ENCODE measurements around the gene LST1. TPM values are rescaled to one million over a fixed set of nuclear protein-coding genes. Genes with fewer than 3 reads are reported as not detected.

The LST1 gene
- total and polyA plus RNA-seq, 9 donors = 5.0 to 9.0 (median 7.0) TPM

GRCh38 chr6:31621320-31621939 lies 35.4 kb downstream of the LST1 start:
- WGBS (ENCODE audit: insufficient coverage) = 4% methylated on average over 9 of the region's 15 CpGs
- no peak for DNase-seq

DNA sequence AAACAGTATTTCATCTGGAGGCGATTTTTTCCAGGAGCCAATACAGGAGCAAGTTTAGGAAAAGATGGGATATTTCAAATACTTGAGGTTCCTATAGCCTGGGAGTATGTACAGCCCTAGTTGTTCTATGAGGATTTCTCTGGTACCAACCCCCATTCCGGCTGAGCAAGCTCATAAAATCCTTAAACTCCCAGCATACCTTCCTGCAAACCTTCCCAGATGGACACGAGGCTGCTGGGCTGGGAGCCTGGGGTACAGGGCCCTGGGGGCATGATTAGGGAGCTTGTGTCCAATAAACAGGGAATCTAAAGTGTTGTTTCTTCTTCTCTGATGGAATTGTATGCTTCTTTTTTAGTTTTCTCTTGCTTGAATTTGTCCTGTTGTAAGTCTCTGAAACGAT lies 35.9 kb downstream of the LST1 start:
- peak overlapping the region; percentile 96 for H3K27ac ChIP-seq (ENCODE audit: low read length)
- WGBS (ENCODE audit: insufficient coverage) = 28% methylated on average over 2 of the region's 4 CpGs
- no peak for DNase-seq
- H3K4me3 ChIP-seq (ENCODE audit: low read length) = peak overlapping the region; percentile 76
- H3K4me1 ChIP-seq (ENCODE audit: control insufficient read depth, insufficient read depth, low read length) = peaks cover 10% of the 10 kb centered on the region
- H3K36me3 ChIP-seq (ENCODE audit: control insufficient read depth, insufficient read depth, low read length) = peaks cover 47% of the 10 kb centered on the region
- no peaks in the 10 kb centered on the region for H3K9me3 ChIP-seq (replicated peaks; ENCODE audit: control insufficient read depth, low read depth, low read length)
- H3K27me3 ChIP-seq (ENCODE audit: control insufficient read depth, insufficient read depth, low read length) = no peaks in the 10 kb centered on the region

More at GRCh38 chr6:31621320-31621939, 35.4 kb downstream of the LST1 start:
- Histone ChIP-seq H3K36me3 (ENCODE audit: control insufficient read depth, insufficient read depth, low read length) (peaks cover 42% of the 10 kb centered on the region), H3K27me3 (ENCODE audit: control insufficient read depth, insufficient read depth, low read length) (no peaks in the 10 kb centered on the region), H3K27ac (ENCODE audit: low read length) (peak overlapping the region; percentile 96), H3K9me3 (replicated peaks; ENCODE audit: control insufficient read depth, low read depth, low read length) (no peaks in the 10 kb centered on the region), H3K4me3 (ENCODE audit: low read length) (peak overlapping the region; percentile 76), H3K4me1 (ENCODE audit: control insufficient read depth, insufficient read depth, low read length) (peaks cover 10% of the 10 kb centered on the region)

- DNase-seq = no peak
- H3K4me1 ChIP-seq (ENCODE audit: control insufficient read depth, insufficient read depth, low read length) = peaks cover 10% of the 10 kb centered on the region
- H3K27me3 ChIP-seq (ENCODE audit: control insufficient read depth, insufficient read depth, low read length) = no peaks in the 10 kb centered on the region
- no peaks in the 10 kb centered on the region for H3K9me3 ChIP-seq (replicated peaks; ENCODE audit: control insufficient read depth, low read depth, low read length)
- no peak overlapping the region for H3K27ac ChIP-seq (ENCODE audit: low read length)
- no peak overlapping the region for H3K4me3 ChIP-seq (ENCODE audit: low read length)
- peaks cover 52% of the 10 kb centered on the region for H3K36me3 ChIP-seq (ENCODE audit: control insufficient read depth, insufficient read depth, low read length)
- 72% methylated on average over 5 of the region's 10 CpGs for WGBS (ENCODE audit: insufficient coverage)
Observed at GRCh38 chr6:31622684-31623091, 36.6 kb downstream of the LST1 start.

DNA sequence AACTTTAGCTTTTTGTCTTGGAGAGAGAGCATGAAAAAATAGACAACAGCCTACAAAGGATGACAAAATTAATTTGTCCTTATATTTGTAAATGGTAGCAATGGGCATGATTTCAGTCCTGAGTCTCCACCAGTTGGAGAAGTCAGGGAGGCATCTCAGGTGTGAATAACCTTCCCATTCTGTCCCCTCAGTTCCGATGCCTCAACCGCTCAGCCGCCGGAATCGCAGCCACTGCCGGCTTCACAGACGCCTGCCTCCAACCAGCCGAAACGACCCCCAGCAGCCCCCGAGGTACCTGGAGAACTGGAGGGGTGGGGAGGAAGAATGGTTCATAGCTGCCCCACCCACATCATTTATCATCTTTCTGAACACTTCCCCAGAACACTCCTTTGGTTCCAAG lies 38.0 kb downstream of the LST1 start:
- peaks cover 66% of the 10 kb centered on the region for H3K36me3 ChIP-seq (ENCODE audit: control insufficient read depth, insufficient read depth, low read length)
- no peak for DNase-seq
- no CpG with 5 or more reads among the region's 10 CpGs for WGBS (ENCODE audit: insufficient coverage)
- H3K4me1 ChIP-seq (ENCODE audit: control insufficient read depth, insufficient read depth, low read length) = peaks cover 10% of the 10 kb centered on the region
- no peak overlapping the region for H3K27ac ChIP-seq (ENCODE audit: low read length)
- no peaks in the 10 kb centered on the region for H3K9me3 ChIP-seq (replicated peaks; ENCODE audit: control insufficient read depth, low read depth, low read length)
- H3K4me3 ChIP-seq (ENCODE audit: low read length) = no peak overlapping the region
- no peaks in the 10 kb centered on the region for H3K27me3 ChIP-seq (ENCODE audit: control insufficient read depth, insufficient read depth, low read length)

DNA sequence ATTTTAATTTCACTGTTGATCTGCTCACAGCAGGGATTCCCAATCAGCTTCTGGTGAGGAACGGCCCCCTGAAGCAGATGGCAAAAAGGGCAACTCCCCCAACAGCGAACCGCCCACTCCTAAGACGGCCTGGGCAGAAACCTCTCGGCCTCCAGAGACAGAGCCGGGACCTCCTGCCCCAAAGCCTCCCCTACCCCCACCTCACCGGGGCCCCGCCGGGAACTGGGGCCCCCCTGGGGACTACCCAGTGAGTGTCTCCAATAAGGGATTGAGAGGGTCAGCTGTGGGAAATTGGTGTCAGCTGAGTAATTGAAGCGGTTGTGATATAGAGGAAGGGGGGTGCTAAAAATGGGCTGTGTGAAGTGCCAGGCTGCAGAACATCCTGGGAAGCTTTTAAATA lies 40.9 kb downstream of the LST1 start:
- Histone ChIP-seq H3K4me3 (ENCODE audit: low read length) (no peak overlapping the region), H3K27ac (ENCODE audit: low read length) (no peak overlapping the region), H3K36me3 (ENCODE audit: control insufficient read depth, insufficient read depth, low read length) (peaks cover 95% of the 10 kb centered on the region), H3K9me3 (replicated peaks; ENCODE audit: control insufficient read depth, low read depth, low read length) (no peaks in the 10 kb centered on the region), H3K27me3 (ENCODE audit: control insufficient read depth, insufficient read depth, low read length) (no peaks in the 10 kb centered on the region), H3K4me1 (ENCODE audit: control insufficient read depth, insufficient read depth, low read length) (peaks cover 6% of the 10 kb centered on the region)
- 89% methylated on average over 1 of the region's 10 CpGs for WGBS (ENCODE audit: insufficient coverage)
- no peak for DNase-seq

GRCh38 chr6:31627690-31628287 lies 41.7 kb downstream of the LST1 start:
- peaks cover 98% of the 10 kb centered on the region for H3K36me3 ChIP-seq (ENCODE audit: control insufficient read depth, insufficient read depth, low read length)
- no peaks in the 10 kb centered on the region for H3K9me3 ChIP-seq (replicated peaks; ENCODE audit: control insufficient read depth, low read depth, low read length)
- 97% methylated on average over 16 of the region's 19 CpGs for WGBS (ENCODE audit: insufficient coverage)
- DNase-seq = no peak
- H3K27ac ChIP-seq (ENCODE audit: low read length) = no peak overlapping the region
- no peak overlapping the region for H3K4me3 ChIP-seq (ENCODE audit: low read length)
- no peaks in the 10 kb centered on the region for H3K27me3 ChIP-seq (ENCODE audit: control insufficient read depth, insufficient read depth, low read length)
- H3K4me1 ChIP-seq (ENCODE audit: control insufficient read depth, insufficient read depth, low read length) = no peaks in the 10 kb centered on the region

- Histone ChIP-seq H3K4me1 (ENCODE audit: control insufficient read depth, insufficient read depth, low read length) (no peaks in the 10 kb centered on the region), H3K36me3 (ENCODE audit: control insufficient read depth, insufficient read depth, low read length) (peaks cover 100% of the 10 kb centered on the region), H3K4me3 (ENCODE audit: low read length) (no peak overlapping the region), H3K9me3 (replicated peaks; ENCODE audit: control insufficient read depth, low read depth, low read length) (no peaks in the 10 kb centered on the region), H3K27ac (ENCODE audit: low read length) (no peak overlapping the region), H3K27me3 (ENCODE audit: control insufficient read depth, insufficient read depth, low read length) (no peaks in the 10 kb centered on the region)
- no peak for DNase-seq
- 91% methylated on average over 7 of the region's 7 CpGs for WGBS (ENCODE audit: insufficient coverage)
Observed at GRCh38 chr6:31629014-31629413, 42.9 kb downstream of the LST1 start.

DNA sequence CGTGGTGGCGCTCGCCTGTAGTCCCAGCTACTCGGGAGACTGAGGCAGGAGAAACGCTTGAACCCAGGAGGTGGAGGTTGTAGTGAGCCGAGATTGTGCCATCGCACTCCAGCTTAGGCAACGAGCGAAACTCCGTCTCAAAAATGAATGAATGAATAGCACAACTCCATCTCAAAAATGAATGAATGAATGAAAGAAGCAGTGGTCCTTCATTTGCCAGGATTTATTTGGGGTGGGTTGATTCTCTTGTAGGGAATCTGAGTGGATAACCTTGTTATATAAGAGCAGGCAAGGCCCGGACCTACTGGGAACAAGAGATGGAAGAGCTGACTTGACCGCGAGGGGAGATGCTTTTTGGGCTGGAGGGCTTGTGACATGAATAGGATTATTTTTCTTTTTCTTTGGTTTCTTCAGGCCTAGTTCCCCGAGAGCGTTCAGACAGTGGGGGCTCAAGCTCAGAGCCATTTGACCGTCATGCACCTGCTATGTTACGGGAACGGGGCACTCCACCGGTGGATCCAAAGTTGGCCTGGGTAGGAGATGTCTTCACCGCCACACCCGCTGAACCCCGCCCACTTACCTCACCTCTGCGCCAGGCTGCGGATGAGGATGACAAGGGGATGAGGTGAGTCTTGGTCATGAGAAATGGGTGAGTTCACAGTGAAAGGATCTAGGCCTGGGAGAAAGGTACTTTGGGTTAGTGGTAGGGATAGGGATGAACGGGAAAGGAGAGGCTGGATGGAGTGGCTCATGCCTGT lies 44.3 kb downstream of the LST1 start:
- no peak for DNase-seq
- no peak overlapping the region for H3K27ac ChIP-seq (ENCODE audit: low read length)
- H3K4me3 ChIP-seq (ENCODE audit: low read length) = no peak overlapping the region
- H3K4me1 ChIP-seq (ENCODE audit: control insufficient read depth, insufficient read depth, low read length) = no peaks in the 10 kb centered on the region
- H3K27me3 ChIP-seq (ENCODE audit: control insufficient read depth, insufficient read depth, low read length) = no peaks in the 10 kb centered on the region
- 90% methylated on average over 8 of the region's 25 CpGs for WGBS (ENCODE audit: insufficient coverage)
- H3K36me3 ChIP-seq (ENCODE audit: control insufficient read depth, insufficient read depth, low read length) = peaks cover 100% of the 10 kb centered on the region
- no peaks in the 10 kb centered on the region for H3K9me3 ChIP-seq (replicated peaks; ENCODE audit: control insufficient read depth, low read depth, low read length)

DNA sequence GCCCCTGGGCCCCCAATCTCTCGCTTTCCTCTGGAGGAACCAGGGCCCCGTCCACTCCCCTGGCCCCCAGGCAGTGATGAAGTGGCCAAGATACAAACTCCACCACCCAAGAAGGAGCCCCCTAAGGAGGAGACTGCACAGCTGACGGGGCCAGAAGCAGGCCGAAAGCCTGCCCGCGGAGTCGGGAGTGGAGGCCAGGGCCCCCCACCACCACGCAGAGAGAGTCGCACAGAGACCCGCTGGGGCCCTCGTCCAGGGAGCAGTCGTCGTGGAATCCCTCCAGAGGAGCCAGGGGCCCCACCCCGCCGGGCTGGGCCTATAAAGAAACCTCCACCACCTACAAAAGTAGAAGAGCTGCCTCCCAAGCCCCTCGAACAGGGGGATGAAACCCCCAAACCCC lies 45.1 kb downstream of the LST1 start:
- no peak for DNase-seq
- Histone ChIP-seq H3K4me1 (ENCODE audit: control insufficient read depth, insufficient read depth, low read length) (no peaks in the 10 kb centered on the region), H3K9me3 (replicated peaks; ENCODE audit: control insufficient read depth, low read depth, low read length) (no peaks in the 10 kb centered on the region), H3K4me3 (ENCODE audit: low read length) (no peak overlapping the region), H3K27ac (ENCODE audit: low read length) (no peak overlapping the region), H3K36me3 (ENCODE audit: control insufficient read depth, insufficient read depth, low read length) (peaks cover 100% of the 10 kb centered on the region), H3K27me3 (ENCODE audit: control insufficient read depth, insufficient read depth, low read length) (no peaks in the 10 kb centered on the region)
- 52% methylated on average over 12 of the region's 16 CpGs for WGBS (ENCODE audit: insufficient coverage)

- Histone ChIP-seq H3K4me3 (ENCODE audit: low read length) (no peak overlapping the region), H3K4me1 (ENCODE audit: control insufficient read depth, insufficient read depth, low read length) (peaks cover 2% of the 10 kb centered on the region), H3K27me3 (ENCODE audit: control insufficient read depth, insufficient read depth, low read length) (no peaks in the 10 kb centered on the region), H3K27ac (ENCODE audit: low read length) (no peak overlapping the region), H3K36me3 (ENCODE audit: control insufficient read depth, insufficient read depth, low read length) (peaks cover 100% of the 10 kb centered on the region), H3K9me3 (replicated peaks; ENCODE audit: control insufficient read depth, low read depth, low read length) (no peaks in the 10 kb centered on the region)
- DNase-seq = no peak
- 75% methylated on average over 21 of the region's 32 CpGs for WGBS (ENCODE audit: insufficient coverage)
Observed at GRCh38 chr6:31631681-31632278, 45.7 kb downstream of the LST1 start.
